Body of pancreas (tissue), 4 donors: ENCODE data around the gene C1orf94. TPM values are rescaled to one million over a fixed set of nuclear protein-coding genes. Genes with fewer than 3 reads are reported as not detected.

Source experiments
- ATAC-seq: fragments of 150-250 bp; one replicate; pipeline ENCODE4 v1.9.1; 2016
- DNase-seq, 4 donors: peaks; one replicate each; pipeline ENCODE4 v3.0.0-alpha.2; 2019
- H3K27ac ChIP-seq, 4 donors: fragments of 200-600 bp; sonication (generic); 1 replicate in 3 of 4; 2 replicates in 1 of 4; pipeline versions ENCODE4 v1.5.1 to v1.6.1; 2016 to 2019; ENCODE audit warnings: mild to moderate bottlenecking in 1 of 4, mixed read lengths in 1 of 4, moderate library complexity in 1 of 4
- H3K27me3 ChIP-seq, 2 donors: fragments of 200-600 bp; sonication (generic); one replicate each; pipeline ENCODE4 v1.6.0; 2016; ENCODE audit warnings: mild to moderate bottlenecking in 1 of 2
- H3K36me3 ChIP-seq, 2 donors: fragments of 200-600 bp; sonication (generic); replicated peaks in 1 of 2; 2 replicates each; pipeline ENCODE4 v1.5.1; 2016; ENCODE audit warnings: low read depth in 2 of 2; ENCODE audit not compliant: insufficient read depth in 1 of 2
- H3K4me1 ChIP-seq: fragments of 200-600 bp; sonication (generic); one replicate; pipeline ENCODE4 v1.6.0; 2016
- H3K4me3 ChIP-seq, 2 donors: fragments of 200-600 bp; sonication (generic); 1 replicate in 1 of 2; 2 replicates in 1 of 2; pipeline ENCODE4 v1.5.1; 2016 to 2019
- H3K9me3 ChIP-seq, 3 donors: fragments of 200-600 bp; sonication (generic); 1 replicate in 2 of 3; 2 replicates in 1 of 3; pipeline ENCODE4 v1.5.1; 2016
- CTCF ChIP-seq, 7 experiments: fragments of 450-650 bp in 4 of 7; fragments of 200-600 bp in 3 of 7; sonication (generic) in 3 of 7; IDR thresholded peaks; one replicate each; pipeline ENCODE4 v1.5.1; 2016 to 2019; ENCODE audit warnings: antibody characterized with exemption in 7 of 7
- POLR2A ChIP-seq, 3 donors: fragments of 450-650 bp; IDR thresholded peaks; one replicate each; pipeline ENCODE4 v1.6.1; 2016; ENCODE audit warnings: antibody characterized with exemption in 3 of 3, mild to moderate bottlenecking in 2 of 3
- WGBS, 2 donors: methylation state at CpG; one replicate each; pipeline ENCODE4 v1.1.5; 2017; 5-methylcytosine and 5-hydroxymethylcytosine counted together
- intact Hi-C: fragments of 100-400 bp; cut with DNase I; formaldehyde crosslinking; loops from one replicate; pipeline ENCODE4 v1.15.1; 2023
- total RNA-seq, 2 donors: library from RNA; depleted of rRNA; stranded (reverse); fragments of >200 nt; gene quantifications; one replicate each; pipeline ENCODE4 v1.1.0, GENCODE V29; 2016

The C1orf94 gene
- not detected for total RNA-seq

GRCh38 chr1:34176830-34177603 is at the start of gene C1orf94:
Gene C1orf94, plus strand, starts transcription at chr1:34176907. Its CDS starts 883 bp downstream, at chr1:34177790.
- H3K27ac ChIP-seq = no peak within 1 kb of the TSS
- ATAC-seq (peak; percentile 18), DNase-seq (no peak)
- peaks cover 6% of the 10 kb centered on the region for H3K4me1 ChIP-seq
- H3K27me3 ChIP-seq = peaks cover 0 to 13% of the 10 kb centered on the region in 2 donors
- H3K36me3 ChIP-seq = no peaks in the 10 kb centered on the region
- WGBS, 2 donors = 4 to 6% methylated on average over 12 to 55 of the region's 58 CpGs
- intact Hi-C loops = no loop called here
- no peak for TF ChIP-seq POLR2A (IDR thresholded peaks at IDR 0.05)
- H3K4me3 ChIP-seq = no peak within 1 kb of the TSS
- no peaks in the 10 kb centered on the region for H3K9me3 ChIP-seq

GRCh38 chr1:34127006-34128000 is 49.4 kb upstream of the C1orf94 start:
- Histone ChIP-seq H3K27me3 (no peaks in the 10 kb centered on the region), H3K4me3 (no peak overlapping the region), H3K36me3 (no peaks in the 10 kb centered on the region), H3K4me1 (no peaks in the 10 kb centered on the region), H3K27ac (no peak overlapping the region), H3K9me3 (no peaks in the 10 kb centered on the region)
- intact Hi-C loops = no loop called here
- ATAC-seq = no peak
- 66 to 74% methylated on average over 15 of the region's 15 CpGs for WGBS, 2 donors
- no peak for DNase-seq
- no peak for TF ChIP-seq CTCF (IDR thresholded peaks at IDR 0.05)
- TF ChIP-seq POLR2A (IDR thresholded peaks at IDR 0.05) = no peak

GRCh38 chr1:34128186-34128889 is 48.4 kb upstream of the C1orf94 start:
- H3K27ac ChIP-seq = no peak overlapping the region
- no peak for ATAC-seq
- no peaks in the 10 kb centered on the region for H3K9me3 ChIP-seq
- no peaks in the 10 kb centered on the region for H3K36me3 ChIP-seq
- no peak overlapping the region for H3K4me3 ChIP-seq
- TF ChIP-seq POLR2A (IDR thresholded peaks at IDR 0.05) (no peak), CTCF (IDR thresholded peaks at IDR 0.05) (no peak)
- no peaks in the 10 kb centered on the region for H3K27me3 ChIP-seq
- H3K4me1 ChIP-seq = no peaks in the 10 kb centered on the region
- intact Hi-C loops = no loop called here
- no peak for DNase-seq
- WGBS, 2 donors = 76 to 90% methylated on average over 4 to 13 of the region's 13 CpGs

- H3K27me3 ChIP-seq = no peaks in the 10 kb centered on the region
- WGBS, 2 donors = 74% methylated on average over 6 of the region's 6 CpGs
- TF ChIP-seq POLR2A (IDR thresholded peaks at IDR 0.05) (no peak), CTCF (IDR thresholded peaks at IDR 0.05) (no peak)
- no peak overlapping the region for H3K27ac ChIP-seq
- DNase-seq (no peak), ATAC-seq (no peak)
- H3K4me3 ChIP-seq = no peak overlapping the region
- H3K9me3 ChIP-seq = no peaks in the 10 kb centered on the region
- H3K36me3 ChIP-seq = no peaks in the 10 kb centered on the region
- no peaks in the 10 kb centered on the region for H3K4me1 ChIP-seq
- intact Hi-C loops = no loop called here
Measured at GRCh38 chr1:34129630-34130029, 47.1 kb upstream of the C1orf94 start.

- H3K4me1 ChIP-seq = no peaks in the 10 kb centered on the region
- DNase-seq (no peak), ATAC-seq (no peak)
- H3K27ac ChIP-seq = no peak overlapping the region
- 52 to 69% methylated on average over 5 of the region's 5 CpGs for WGBS, 2 donors
- no peaks in the 10 kb centered on the region for H3K27me3 ChIP-seq
- TF ChIP-seq POLR2A (IDR thresholded peaks at IDR 0.05) = no peak
- TF ChIP-seq CTCF (IDR thresholded peaks at IDR 0.05) = no peak
- H3K4me3 ChIP-seq = no peak overlapping the region
- intact Hi-C loops = no loop called here
- no peaks in the 10 kb centered on the region for H3K9me3 ChIP-seq
- no peaks in the 10 kb centered on the region for H3K36me3 ChIP-seq
Measured at GRCh38 chr1:34130306-34130705, 46.4 kb upstream of the C1orf94 start.
